ENCODE data around the gene IGSF9.
A peak's percentile ranks its signal among the peaks of the same experiment; 100 is the strongest.

Gene IGSF9

GRCh38 chr1:159945483-159946241 is at the start of gene IGSF9:
Gene IGSF9 (minus strand): TSS chr1:159945613. CDS start chr1:159943454, 2,159 bp downstream.
- DNase-seq, result peak; percentile 97 to 99 (median 98)

GRCh38 chr1:159994896-159995295 is 49.5 kb upstream of the IGSF9 start:
- DNase-seq, result no peak

GRCh38 chr1:159993911-159994310 is 48.5 kb upstream of the IGSF9 start:
- peak in 1 of 3 experiments; percentile 25 for DNase-seq

GRCh38 chr1:159992161-159992560 is 46.7 kb upstream of the IGSF9 start:
- no peak for DNase-seq

- peak in 1 of 3 experiments; percentile 9 for DNase-seq
Observed at GRCh38 chr1:159991513-159991912, 46.1 kb upstream of the IGSF9 start.

GRCh38 chr1:159990005-159990404 is 44.6 kb upstream of the IGSF9 start:
- no peak for DNase-seq

GRCh38 chr1:159989581-159989980 is 44.2 kb upstream of the IGSF9 start:
- DNase-seq, result no peak

GRCh38 chr1:159988006-159988405 is 42.6 kb upstream of the IGSF9 start:
- DNase-seq, result no peak

- DNase-seq, result no peak
Observed at GRCh38 chr1:159987186-159987585, 41.8 kb upstream of the IGSF9 start.

GRCh38 chr1:159986531-159986930 is 41.1 kb upstream of the IGSF9 start:
- DNase-seq, result no peak

GRCh38 chr1:159986093-159986492 is 40.7 kb upstream of the IGSF9 start:
- no peak for DNase-seq

- DNase-seq, result no peak
Observed at GRCh38 chr1:159985473-159985872, 40.1 kb upstream of the IGSF9 start.

- DNase-seq, result no peak
Observed at GRCh38 chr1:159983681-159984080, 38.3 kb upstream of the IGSF9 start.

- DNase-seq, result no peak
Observed at GRCh38 chr1:159982280-159982679, 36.9 kb upstream of the IGSF9 start.

- no peak for DNase-seq
Observed at GRCh38 chr1:159981351-159982055, 36.1 kb upstream of the IGSF9 start.

- no peak for DNase-seq
Observed at GRCh38 chr1:159980786-159981185, 35.4 kb upstream of the IGSF9 start.

- DNase-seq, result no peak
Observed at GRCh38 chr1:159980076-159980475, 34.7 kb upstream of the IGSF9 start.

GRCh38 chr1:159979257-159979656 is 33.8 kb upstream of the IGSF9 start:
- DNase-seq, result no peak

GRCh38 chr1:159978107-159978398 is 32.6 kb upstream of the IGSF9 start:
- no peak for DNase-seq

GRCh38 chr1:159977364-159978106 is 32.1 kb upstream of the IGSF9 start:
- no peak for DNase-seq

GRCh38 chr1:159974350-159974965 is 29.0 kb upstream of the IGSF9 start:
- DNase-seq, result no peak

- DNase-seq, result no peak
Observed at GRCh38 chr1:159973350-159973940, 28.0 kb upstream of the IGSF9 start.
